ENCODE measurements around the gene KCNE1. TPM values are rescaled to one million over a fixed set of nuclear protein-coding genes. Genes with fewer than 3 reads are reported as not detected.

Gene KCNE1
- total and polyA plus RNA-seq, 2 of the 4 experiments (the other 2 are of a cell fraction) = 0.46 to 0.90 TPM

GRCh38 chr21:34502480-34503106, 9.4 kb downstream of the KCNE1 start:
- no peaks in the 10 kb centered on the region for H3K4me1 ChIP-seq (ENCODE audit: control insufficient read depth, insufficient read depth, low read length)
- H3K9me3 ChIP-seq (ENCODE audit: control insufficient read depth, insufficient read depth, low read length) = peaks cover 6% of the 10 kb centered on the region
- peaks cover 9% of the 10 kb centered on the region for H3K27me3 ChIP-seq (ENCODE audit: control insufficient read depth, insufficient read depth, low read length)
- no peak overlapping the region for H3K4me2 ChIP-seq (ENCODE audit: low read depth, low read length)
- ChIA-PET CTCF (interaction anchor here (1.2 kb wide), 1 partner anchor 100 kb away, joined by 5 read pairs; no protein-coding TSS in a partner anchor), POLR2A (ENCODE audit: unreplicated experiment) (no interaction called here)
- H3K79me1 ChIP-seq (ENCODE audit: low read depth in 1 of 2, low read length in 2 of 2) = no peaks in the 10 kb centered on the region
- no CpG with 5 or more reads among the region's 3 CpGs for WGBS, 2 experiments (ENCODE audit: extremely low coverage in 2 of 2, insufficient read length in 1 of 2)
- DNase-seq = no peak
- no peak overlapping the region for H2BK5ac ChIP-seq (ENCODE audit: low read depth, low read length, poor library complexity, severe bottlenecking)
- no TSS peak for BruUV-seq (replicated peaks)
- no peaks in the 10 kb centered on the region for H3K9me1 ChIP-seq (ENCODE audit: insufficient read depth, low read length)
- dilution Hi-C loops (cut with HindIII; ENCODE audit: low sequenced_read_pairs, unreplicated experiment) = no loop called here
- no peaks in the 10 kb centered on the region for H3K36me3 ChIP-seq (ENCODE audit: control insufficient read depth, insufficient read depth, low read length)
- H4K8ac ChIP-seq (ENCODE audit: low read depth in 2 of 2, low read length in 2 of 2) = no peak overlapping the region
- H4K5ac ChIP-seq (ENCODE audit: low read depth, low read length) = no peak overlapping the region
- H2BK20ac ChIP-seq (ENCODE audit: low read depth, low read length) = no peak overlapping the region
- no peak overlapping the region for H4K91ac ChIP-seq (ENCODE audit: insufficient read depth, low read depth, low read length)
- no peak overlapping the region for H3K14ac ChIP-seq (replicated peaks; ENCODE audit: low read depth, low read length)
- H3K27ac ChIP-seq (ENCODE audit: insufficient read depth, low read length) = no peak overlapping the region
- in situ Hi-C loops (cut with MboI; ENCODE audit: low sequenced_read_pairs) = no loop called here
- no peak overlapping the region for H3K9ac ChIP-seq (ENCODE audit: low read depth, low read length)
- H3K4ac ChIP-seq (ENCODE audit: low read depth, low read length) = no peak overlapping the region
- H2AK9ac ChIP-seq (replicated peaks; ENCODE audit: low read depth, low read length, poor library complexity) = no peak overlapping the region
- TF ChIP-seq USF2 (IDR thresholded peaks at IDR 0.05; ENCODE audit: low read depth, low read length) (no peak), SMC3 (IDR thresholded peaks at IDR 0.05; ENCODE audit: low read depth, low read length) (no peak), MAFK (IDR thresholded peaks at IDR 0.05; ENCODE audit: low read depth, low read length) (no peak), CEBPB (IDR thresholded peaks at IDR 0.05; ENCODE audit: low read depth, low read length) (no peak), CHD1 (IDR thresholded peaks at IDR 0.05; ENCODE audit: low read depth, low read length) (no peak), MAZ (IDR thresholded peaks at IDR 0.05; ENCODE audit: borderline replicate concordance, low read depth, low read length) (no peak), RCOR1 (IDR thresholded peaks at IDR 0.05; ENCODE audit: insufficient replicate concordance, low read length) (no peak), MXI1 (IDR thresholded peaks at IDR 0.05; ENCODE audit: borderline replicate concordance, low read depth, low read length) (no peak), NFE2L2 (IDR thresholded peaks at IDR 0.05; ENCODE audit: low read depth, low read length) (no peak), ELK1 (IDR thresholded peaks at IDR 0.05; ENCODE audit: borderline replicate concordance, low read depth, low read length) (no peak), FOS (IDR thresholded peaks at IDR 0.05; ENCODE audit: low read depth, low read length) (no peak), RFX5 (IDR thresholded peaks at IDR 0.05; ENCODE audit: low read depth, low read length) (no peak)
- ATAC-seq (ENCODE audit: low read depth) = no peak
- H2BK120ac ChIP-seq (ENCODE audit: low read depth, low read length) = no peak overlapping the region
- H3K18ac ChIP-seq (ENCODE audit: low read depth, low read length) = no peak overlapping the region
- H2BK15ac ChIP-seq (ENCODE audit: low read depth, low read length) = no peak overlapping the region
- no peak overlapping the region for H2AK5ac ChIP-seq (ENCODE audit: low read depth, low read length)
- intact Hi-C loops (cut with micrococcal nuclease) = no loop called here
- H3K56ac ChIP-seq (ENCODE audit: extremely low read depth, insufficient read depth, low read length) = no peak overlapping the region
- no peak overlapping the region for H2AFZ ChIP-seq (replicated peaks; ENCODE audit: low read length, poor library complexity)
- no peak overlapping the region for H3K4me3 ChIP-seq (ENCODE audit: insufficient read depth, low read depth, low read length)
- H4K20me1 ChIP-seq (ENCODE audit: insufficient read depth, low read length) = no peaks in the 10 kb centered on the region
- no peak overlapping the region for H3K23ac ChIP-seq (ENCODE audit: low read depth, low read length)
